Measurements from ENCODE around the gene CDH4.

- TF ChIP-seq POLR2A (IDR thresholded peaks at IDR 0.05; ENCODE audit: low read length) = no peak
- no peak for TF ChIP-seq GATA1 (IDR thresholded peaks at IDR 0.05; ENCODE audit: low read depth, low read length)
These were observed 522.0 kb downstream of the CDH4 start for GRCh38 chr20:61773926-61774587.
